SK-N-MC (cell line): ENCODE results near the gene KAT6B.

Source experiments
- EZH2 ChIP-seq: fragments of 200-600 bp; sonication (generic); IDR thresholded peaks from one replicate; pipeline ENCODE4 v1.6.1; 2017; ENCODE audit warnings: antibody characterized with exemption
- FOXP2 ChIP-seq: optimal IDR thresholded peaks from 2 replicates; pipeline ENCODE3; 2011; ENCODE audit warnings: mild to moderate bottlenecking, moderate library complexity; ENCODE audit not compliant: insufficient read depth; ENCODE audit errors: extremely low read length, control extremely low read depth
- POLR2AphosphoS5 ChIP-seq: IDR thresholded peaks from 2 replicates; pipeline ENCODE4 v1.6.1; 2012; ENCODE audit warnings: mild to moderate bottlenecking, low read depth, low read length, borderline replicate concordance

DNA sequence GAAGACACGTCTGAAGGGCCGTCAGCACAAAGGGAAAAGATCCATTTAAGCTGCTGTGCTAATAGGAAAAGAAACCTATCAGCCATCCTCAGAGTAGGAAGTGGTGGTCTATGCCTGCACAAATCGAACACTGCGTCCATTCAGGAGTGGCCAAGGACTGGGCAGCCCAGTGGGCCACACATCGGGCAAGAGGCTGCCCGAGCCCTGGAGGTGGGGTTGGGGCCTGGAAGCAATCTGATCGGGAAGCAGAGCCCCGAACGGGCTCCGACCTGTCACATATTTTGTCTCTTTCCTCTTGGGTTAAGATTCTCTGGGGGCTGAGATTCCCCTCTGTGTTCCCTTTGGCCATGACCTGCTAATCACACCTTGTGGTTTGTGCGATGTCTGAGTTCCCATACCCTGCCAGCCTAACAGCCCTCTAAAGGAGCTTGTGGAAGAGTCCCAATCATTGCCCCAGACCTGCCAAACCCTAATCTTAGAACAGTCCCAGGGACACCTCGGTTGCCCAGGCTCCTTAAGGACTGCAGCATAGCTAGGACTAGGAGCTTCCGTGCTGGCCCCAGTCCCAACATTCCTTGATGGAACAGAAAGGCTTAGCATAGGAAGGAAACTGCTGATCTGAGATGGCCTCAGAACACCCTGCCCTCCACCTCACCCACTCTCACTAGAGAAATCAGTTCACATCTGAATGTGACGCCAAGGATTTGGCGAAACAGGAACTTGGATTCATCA, 207.2 kb downstream of the KAT6B start:
- TF ChIP-seq POLR2AphosphoS5 (no peak), EZH2 (no peak), FOXP2 (no peak)
